HEK293 (cell line): Measurements from ENCODE around the gene CACNG7.

Experiments used
- BCL11A ChIP-seq: fragments of 450-650 bp; formaldehyde crosslinking; IDR thresholded peaks from 2 replicates; pipeline ENCODE4 v1.5.1; 2016; ENCODE audit warnings: low read depth, missing biosample characterization, missing genetic modification characterization
- BCL11B ChIP-seq: fragments of 450-650 bp; formaldehyde crosslinking; IDR thresholded peaks from 2 replicates; pipeline ENCODE4 v1.5.1; 2016; ENCODE audit warnings: low read depth, missing biosample characterization, missing genetic modification characterization
- GLI4 ChIP-seq: fragments of 450-650 bp; formaldehyde crosslinking; IDR thresholded peaks from 2 replicates; pipeline ENCODE4 v1.5.1; 2016; ENCODE audit warnings: missing biosample characterization, missing genetic modification characterization
- HIC1 ChIP-seq: fragments of 450-650 bp; formaldehyde crosslinking; IDR thresholded peaks from 2 replicates; pipeline ENCODE4 v1.5.1; 2016; ENCODE audit warnings: missing biosample characterization, missing genetic modification characterization
- INSM2 ChIP-seq: fragments of 450-650 bp; formaldehyde crosslinking; IDR thresholded peaks from 2 replicates; pipeline ENCODE4 v1.5.1; 2016; ENCODE audit warnings: missing biosample characterization, missing genetic modification characterization
- MZF1 ChIP-seq: fragments of 450-650 bp; formaldehyde crosslinking; IDR thresholded peaks from 2 replicates; pipeline ENCODE4 v1.5.1; 2017; ENCODE audit warnings: missing biosample characterization, missing genetic modification characterization, borderline replicate concordance
- PRDM2 ChIP-seq: fragments of 450-650 bp; formaldehyde crosslinking; IDR thresholded peaks from 2 replicates; pipeline ENCODE4 v1.5.1; 2016; ENCODE audit warnings: missing biosample characterization, missing genetic modification characterization, borderline replicate concordance
- RBAK ChIP-seq: fragments of 450-650 bp; formaldehyde crosslinking; IDR thresholded peaks from 2 replicates; pipeline ENCODE4 v1.5.1; 2016; ENCODE audit warnings: missing biosample characterization, missing genetic modification characterization
- REPIN1 ChIP-seq: fragments of 450-650 bp; formaldehyde crosslinking; IDR thresholded peaks from 2 replicates; pipeline ENCODE4 v1.5.1; 2017; ENCODE audit warnings: missing biosample characterization, missing genetic modification characterization, low read depth
- ZFP37 ChIP-seq: fragments of 450-650 bp; formaldehyde crosslinking; IDR thresholded peaks from 2 replicates; pipeline ENCODE4 v1.5.1; 2016; ENCODE audit warnings: missing biosample characterization, missing genetic modification characterization
- ZNF146 ChIP-seq: fragments of 450-650 bp; formaldehyde crosslinking; IDR thresholded peaks from 2 replicates; pipeline ENCODE4 v1.5.1; 2016; ENCODE audit warnings: missing biosample characterization, missing genetic modification characterization
- ZNF155 ChIP-seq: fragments of 450-650 bp; formaldehyde crosslinking; IDR thresholded peaks from 2 replicates; pipeline ENCODE4 v1.5.1; 2016; ENCODE audit warnings: missing biosample characterization, missing genetic modification characterization
- ZNF19 ChIP-seq: fragments of 450-650 bp; formaldehyde crosslinking; IDR thresholded peaks from 2 replicates; pipeline ENCODE4; 2016; ENCODE audit warnings: missing biosample characterization, missing genetic modification characterization, low read depth
- ZNF302 ChIP-seq: fragments of 450-650 bp; formaldehyde crosslinking; IDR thresholded peaks from 2 replicates; pipeline ENCODE4 v1.5.1; 2016; ENCODE audit warnings: missing biosample characterization, missing genetic modification characterization, low read depth
- ZNF311 ChIP-seq: fragments of 450-650 bp; formaldehyde crosslinking; IDR thresholded peaks from 2 replicates; pipeline ENCODE4 v1.5.1; 2017; ENCODE audit warnings: missing biosample characterization, missing genetic modification characterization, borderline replicate concordance
- ZNF324 ChIP-seq: fragments of 450-650 bp; formaldehyde crosslinking; IDR thresholded peaks from 2 replicates; pipeline ENCODE4 v1.5.1; 2016; ENCODE audit warnings: missing biosample characterization, missing genetic modification characterization
- ZNF362 ChIP-seq: fragments of 450-650 bp; formaldehyde crosslinking; IDR thresholded peaks from 2 replicates; pipeline ENCODE4 v1.5.1; 2016; ENCODE audit warnings: missing biosample characterization, missing genetic modification characterization
- ZNF391 ChIP-seq: fragments of 450-650 bp; formaldehyde crosslinking; IDR thresholded peaks from 2 replicates; pipeline ENCODE4 v1.5.1; 2016; ENCODE audit warnings: low read depth, missing biosample characterization, missing genetic modification characterization, borderline replicate concordance
- ZNF530 ChIP-seq: fragments of 450-650 bp; formaldehyde crosslinking; IDR thresholded peaks from 2 replicates; pipeline ENCODE4 v1.5.1; 2016; ENCODE audit warnings: low read depth, missing biosample characterization, missing genetic modification characterization
- ZNF558 ChIP-seq: fragments of 450-650 bp; formaldehyde crosslinking; IDR thresholded peaks from 2 replicates; pipeline ENCODE4 v1.5.1; 2016; ENCODE audit warnings: missing biosample characterization, missing genetic modification characterization
- ZNF660 ChIP-seq: fragments of 450-650 bp; IDR thresholded peaks from 2 replicates; pipeline ENCODE4 v1.5.1; 2018; ENCODE audit warnings: missing biosample characterization, mild to moderate bottlenecking, missing genetic modification characterization
- ZNF701 ChIP-seq: fragments of 450-650 bp; formaldehyde crosslinking; IDR thresholded peaks from 2 replicates; pipeline ENCODE4 v1.5.1; 2016; ENCODE audit warnings: missing biosample characterization, missing genetic modification characterization
- ZNF777 ChIP-seq: fragments of 450-650 bp; formaldehyde crosslinking; IDR thresholded peaks from 2 replicates; pipeline ENCODE4 v1.5.1; 2017; ENCODE audit warnings: missing biosample characterization, missing genetic modification characterization, borderline replicate concordance
- ZSCAN18 ChIP-seq: fragments of 450-650 bp; formaldehyde crosslinking; IDR thresholded peaks from 2 replicates; pipeline ENCODE4 v1.5.1; 2016; ENCODE audit warnings: missing biosample characterization, missing genetic modification characterization
- ZSCAN23 ChIP-seq: fragments of 450-650 bp; formaldehyde crosslinking; IDR thresholded peaks from 2 replicates; pipeline ENCODE4 v1.5.1; 2016; ENCODE audit warnings: missing biosample characterization, missing genetic modification characterization
- ZSCAN5A ChIP-seq: fragments of 450-650 bp; formaldehyde crosslinking; IDR thresholded peaks from 2 replicates; pipeline ENCODE4 v1.5.1; 2016; ENCODE audit warnings: missing biosample characterization, missing genetic modification characterization

Gene CACNG7

GRCh38 chr19:53991224-53992113, 82.4 kb downstream of the CACNG7 start, which contains the start of gene CACNG6 (continued):
- TF ChIP-seq ZNF777 (tag by site-specific recombination) (no peak), GLI4 (tag by site-specific recombination) (no peak), HIC1 (tag by site-specific recombination) (0 out of 2 replicates have a peak, but pooled peaks have one; percentile 29), PRDM2 (no peak), ZNF155 (tag by site-specific recombination) (no peak), ZNF660 (no peak), ZNF324 (no peak), ZNF146 (no peak), REPIN1 (tag by site-specific recombination) (no peak), RBAK (tag by site-specific recombination) (no peak), ZNF362 (tag by site-specific recombination) (no peak), ZNF302 (no peak), ZSCAN18 (tag by site-specific recombination) (no peak), ZNF701 (no peak), ZNF391 (no peak), BCL11B (tag by site-specific recombination) (no peak), ZNF558 (tag by site-specific recombination) (no peak), MZF1 (tag by site-specific recombination) (no peak), ZNF530 (tag by site-specific recombination) (no peak), ZSCAN23 (tag by site-specific recombination) (no peak), BCL11A (tag by site-specific recombination) (no peak), ZNF19 (no peak), INSM2 (no peak), ZSCAN5A (no peak), ZNF311 (tag by site-specific recombination) (no peak), ZFP37 (tag by site-specific recombination) (no peak)
